ENCODE results near the gene ROBO3. TPM values are rescaled to one million over a fixed set of nuclear protein-coding genes. Genes with fewer than 3 reads are reported as not detected.

ROBO3 gene
- total and polyA plus RNA-seq, 5 donors from 2014 or later, result 0.34 to 4.6 (median 2.1) TPM

DNA sequence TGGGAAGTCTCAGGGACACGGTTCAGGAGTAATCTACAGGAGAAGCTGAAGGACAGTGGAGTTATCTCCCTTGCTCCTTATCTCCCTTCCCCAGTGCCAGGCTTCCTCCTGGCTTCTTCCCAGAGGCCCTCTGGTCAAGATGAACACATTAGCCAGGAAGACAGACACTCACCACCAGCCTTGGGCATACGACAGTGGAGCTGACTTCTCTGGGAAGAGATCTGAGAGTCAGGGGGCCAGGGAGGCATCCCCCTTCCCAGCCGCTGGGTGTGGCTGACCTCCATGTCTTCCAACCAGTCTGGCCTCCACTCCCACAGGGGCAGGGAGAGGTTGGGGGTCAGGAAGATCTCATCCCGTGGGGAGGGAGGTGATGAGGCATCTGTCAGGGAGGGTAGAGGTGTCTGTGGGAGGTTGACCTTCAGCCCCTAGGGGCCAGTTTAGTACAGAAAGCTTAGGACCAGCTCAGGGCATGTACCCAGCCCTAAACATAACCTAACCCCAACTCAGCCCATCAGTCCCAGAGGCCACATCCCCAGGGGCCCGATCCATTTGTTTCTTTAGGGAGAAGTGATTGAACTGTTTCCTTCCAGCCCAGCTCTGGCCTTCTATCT is 19.7 kb downstream of the ROBO3 start:
- Histone ChIP-seq H3K4me1 (ENCODE audit: control insufficient read depth, insufficient read depth, low read length, poor library complexity, severe bottlenecking) (no peaks in the 10 kb centered on the region), H3K4me3 (ENCODE audit: low read depth, low read length) (no peak overlapping the region), H3K27me3 (ENCODE audit: control insufficient read depth, insufficient read depth, low read length) (no peaks in the 10 kb centered on the region), H3K9me3 (ENCODE audit: control insufficient read depth in 2 of 2, low read length in 2 of 2) (no peaks in the 10 kb centered on the region), H3K27ac (ENCODE audit: insufficient read depth, low read length, poor library complexity, severe bottlenecking) (no peak overlapping the region), H3K36me3 (ENCODE audit: control insufficient read depth, insufficient read depth, low read length) (no peaks in the 10 kb centered on the region)
- peaks cover 11% of the 10 kb centered on the region for H3K27me3 Mint-ChIP-seq
- DNase-seq (no peak), ATAC-seq (ENCODE audit: low read depth in 2 of 2) (no peak)
- H3K4me3 Mint-ChIP-seq, result no peak overlapping the region
- no peak overlapping the region for H3K27ac Mint-ChIP-seq
- H3K4me1 Mint-ChIP-seq, result peaks cover 0 to 5% (median 0%) of the 10 kb centered on the region in 4 donors
- H3K36me3 Mint-ChIP-seq, result no peaks in the 10 kb centered on the region
- H3K9me3 Mint-ChIP-seq, result peaks cover 0 to 2% (median 0%) of the 10 kb centered on the region in 7 donors

DNA sequence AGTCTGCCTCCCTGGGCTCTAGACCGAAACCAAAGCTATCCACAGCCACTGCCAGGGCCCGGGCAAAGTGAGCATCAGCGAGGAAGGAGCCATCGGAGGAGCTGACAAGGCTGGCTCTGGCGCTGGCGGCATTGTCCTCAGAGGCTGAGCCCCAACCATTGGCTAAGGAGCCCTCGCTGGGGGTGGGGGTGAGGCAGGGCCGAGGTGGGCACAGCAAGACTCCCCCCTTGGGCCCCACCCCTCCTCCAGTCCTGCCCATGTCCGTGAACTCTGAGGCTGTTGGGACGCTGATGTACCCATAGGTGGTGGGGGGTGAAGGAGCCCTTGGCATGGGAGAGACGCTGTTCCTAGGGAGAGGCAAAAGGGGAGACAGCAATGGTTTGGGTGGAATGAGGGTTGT is 21.2 kb downstream of the ROBO3 start:
- Histone ChIP-seq H3K4me1 (ENCODE audit: control insufficient read depth, insufficient read depth, low read length, poor library complexity, severe bottlenecking) (no peaks in the 10 kb centered on the region), H3K27ac (ENCODE audit: insufficient read depth, low read length, poor library complexity, severe bottlenecking) (no peak overlapping the region), H3K4me3 (ENCODE audit: low read depth, low read length) (no peak overlapping the region), H3K36me3 (ENCODE audit: control insufficient read depth, insufficient read depth, low read length) (no peaks in the 10 kb centered on the region), H3K27me3 (ENCODE audit: control insufficient read depth, insufficient read depth, low read length) (no peaks in the 10 kb centered on the region), H3K9me3 (ENCODE audit: control insufficient read depth in 2 of 2, low read length in 2 of 2) (no peaks in the 10 kb centered on the region)
- peaks cover 0 to 2% (median 0%) of the 10 kb centered on the region in 7 donors for H3K9me3 Mint-ChIP-seq
- H3K4me3 Mint-ChIP-seq, result no peak overlapping the region
- no peak for ATAC-seq (ENCODE audit: low read depth in 2 of 2)
- H3K27me3 Mint-ChIP-seq, result peaks cover 11% of the 10 kb centered on the region
- DNase-seq, result no peak
- peaks cover 0 to 5% (median 0%) of the 10 kb centered on the region in 4 donors for H3K4me1 Mint-ChIP-seq
- no peak overlapping the region for H3K27ac Mint-ChIP-seq
- H3K36me3 Mint-ChIP-seq, result no peaks in the 10 kb centered on the region

DNA sequence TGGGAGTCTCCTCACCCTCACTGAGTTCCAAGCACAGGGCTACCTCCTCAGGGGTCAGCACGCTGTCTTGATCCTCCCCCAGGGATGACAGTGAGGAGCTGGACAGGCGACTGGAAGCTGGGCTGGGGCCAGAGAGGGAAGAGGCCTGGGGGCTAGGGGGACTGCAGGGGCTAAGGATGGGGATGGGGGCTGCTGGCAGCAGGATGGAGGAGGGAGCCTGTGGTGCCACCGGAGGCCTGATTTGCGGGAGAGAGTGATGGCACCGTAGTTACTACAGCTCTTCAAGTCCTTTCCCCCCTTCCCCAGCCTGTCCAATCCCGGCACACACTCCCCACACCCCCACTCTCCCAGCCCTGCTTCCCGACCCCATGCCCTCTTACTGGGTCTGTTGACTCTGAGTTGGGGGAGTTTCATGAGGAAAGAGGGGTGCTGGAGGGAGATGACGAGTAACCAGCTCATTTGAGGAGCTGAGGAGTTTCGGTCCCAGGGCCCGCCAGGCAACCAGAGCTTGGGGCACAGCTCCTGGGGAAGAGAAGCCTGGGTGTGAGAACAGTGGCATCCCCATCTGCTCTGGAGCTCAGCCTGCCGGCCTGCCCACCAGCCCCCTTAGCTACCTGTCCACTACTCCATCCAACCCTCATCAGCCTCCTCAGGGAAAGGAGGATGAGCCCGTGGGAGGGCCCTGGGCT is 21.9 kb downstream of the ROBO3 start:
- Histone ChIP-seq H3K9me3 (ENCODE audit: control insufficient read depth in 2 of 2, low read length in 2 of 2) (no peaks in the 10 kb centered on the region), H3K27ac (ENCODE audit: insufficient read depth, low read length, poor library complexity, severe bottlenecking) (no peak overlapping the region), H3K4me3 (ENCODE audit: low read depth, low read length) (no peak overlapping the region), H3K27me3 (ENCODE audit: control insufficient read depth, insufficient read depth, low read length) (no peaks in the 10 kb centered on the region), H3K36me3 (ENCODE audit: control insufficient read depth, insufficient read depth, low read length) (no peaks in the 10 kb centered on the region), H3K4me1 (ENCODE audit: control insufficient read depth, insufficient read depth, low read length, poor library complexity, severe bottlenecking) (no peaks in the 10 kb centered on the region)
- peaks cover 11% of the 10 kb centered on the region for H3K27me3 Mint-ChIP-seq
- H3K9me3 Mint-ChIP-seq, result peaks cover 0 to 2% (median 0%) of the 10 kb centered on the region in 7 donors
- no peak for DNase-seq
- H3K27ac Mint-ChIP-seq, result no peak overlapping the region
- peaks cover 0 to 5% (median 0%) of the 10 kb centered on the region in 4 donors for H3K4me1 Mint-ChIP-seq
- H3K36me3 Mint-ChIP-seq, result no peaks in the 10 kb centered on the region
- no peak for ATAC-seq (ENCODE audit: low read depth in 2 of 2)
- no peak overlapping the region for H3K4me3 Mint-ChIP-seq

DNA sequence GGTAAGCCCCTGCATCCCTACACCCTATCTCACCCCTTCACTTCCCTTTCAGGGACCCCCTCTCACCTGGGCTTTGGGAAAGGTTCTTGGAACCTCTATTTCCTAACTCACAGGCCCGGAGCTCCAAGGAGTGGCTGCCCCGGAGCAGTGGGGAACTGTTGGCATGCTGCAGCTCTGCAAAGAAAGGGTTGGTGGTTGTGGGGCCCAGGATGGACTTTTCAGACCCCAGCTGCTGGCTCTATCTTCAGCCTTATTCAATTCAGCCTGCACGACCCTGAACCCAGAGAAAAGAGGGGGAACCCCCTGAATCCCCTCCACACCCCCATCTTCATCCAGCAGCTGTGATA is 22.4 kb downstream of the ROBO3 start:
- Histone ChIP-seq H3K36me3 (ENCODE audit: control insufficient read depth, insufficient read depth, low read length) (no peaks in the 10 kb centered on the region), H3K27me3 (ENCODE audit: control insufficient read depth, insufficient read depth, low read length) (no peaks in the 10 kb centered on the region), H3K27ac (ENCODE audit: insufficient read depth, low read length, poor library complexity, severe bottlenecking) (no peak overlapping the region), H3K4me3 (ENCODE audit: low read depth, low read length) (no peak overlapping the region), H3K4me1 (ENCODE audit: control insufficient read depth, insufficient read depth, low read length, poor library complexity, severe bottlenecking) (no peaks in the 10 kb centered on the region), H3K9me3 (ENCODE audit: control insufficient read depth in 2 of 2, low read length in 2 of 2) (no peaks in the 10 kb centered on the region)
- Mint-ChIP-seq H3K4me1 (peaks cover 0 to 5% (median 0%) of the 10 kb centered on the region in 4 donors), H3K27ac (no peak overlapping the region), H3K27me3 (peaks cover 11% of the 10 kb centered on the region), H3K36me3 (no peaks in the 10 kb centered on the region), H3K9me3 (peaks cover 0 to 2% (median 0%) of the 10 kb centered on the region in 7 donors), H3K4me3 (no peak overlapping the region)
- DNase-seq, result no peak
- no peak for ATAC-seq (ENCODE audit: low read depth in 2 of 2)

DNA sequence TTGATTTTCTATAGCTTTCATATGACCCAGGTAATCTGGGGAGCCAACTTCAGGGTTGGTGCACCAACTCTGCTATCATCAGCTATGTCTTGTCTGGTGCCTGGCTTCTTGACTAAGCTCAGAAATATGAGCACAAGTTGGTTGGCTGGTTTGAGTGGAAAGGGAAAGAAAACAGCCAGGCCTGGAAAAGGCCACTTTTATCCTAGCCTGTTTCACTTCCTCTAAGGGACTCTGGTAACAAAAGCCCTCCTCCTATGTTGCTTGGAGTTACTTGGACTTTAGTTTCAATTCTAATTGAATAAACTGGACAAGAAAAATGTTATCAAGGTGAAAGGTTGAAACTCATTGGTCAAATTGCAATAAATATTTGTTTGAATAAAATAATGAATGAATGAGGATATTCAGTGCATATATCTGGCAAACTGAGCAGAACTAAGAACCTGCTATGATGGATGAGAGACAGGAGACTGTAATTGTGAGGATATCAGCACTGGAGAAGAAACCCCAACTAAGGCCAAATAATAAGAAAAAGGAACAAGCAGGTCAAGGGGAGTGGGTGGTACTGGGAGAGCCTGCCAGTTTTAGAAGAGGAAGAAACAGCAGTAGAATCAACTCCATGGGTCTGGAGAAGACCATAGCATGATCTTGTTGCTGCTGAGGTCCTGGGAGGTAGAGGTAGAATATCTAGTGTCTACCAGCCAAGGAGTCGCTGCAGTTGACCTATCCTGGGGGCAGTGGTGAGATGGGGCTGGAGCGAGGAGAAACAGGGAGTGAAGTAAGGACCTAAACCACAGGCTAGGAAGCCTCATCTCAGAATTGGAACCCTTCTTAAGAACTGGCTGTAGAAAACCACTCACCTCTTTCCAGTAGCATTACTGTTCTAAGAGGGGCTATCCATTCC is 24.2 kb downstream of the ROBO3 start:
- H3K4me3 ChIP-seq (ENCODE audit: low read depth, low read length), result no peak overlapping the region
- H3K27ac ChIP-seq (ENCODE audit: insufficient read depth, low read length, poor library complexity, severe bottlenecking), result no peak overlapping the region
- no peaks in the 10 kb centered on the region for H3K27me3 ChIP-seq (ENCODE audit: control insufficient read depth, insufficient read depth, low read length)
- Mint-ChIP-seq H3K36me3 (no peaks in the 10 kb centered on the region), H3K4me1 (peaks cover 0 to 5% (median 2%) of the 10 kb centered on the region in 4 donors), H3K27ac (peak overlapping the region in 1 of 3 donors; percentile 66), H3K4me3 (no peak overlapping the region), H3K27me3 (peaks cover 7% of the 10 kb centered on the region), H3K9me3 (peaks cover 0 to 2% (median 0%) of the 10 kb centered on the region in 7 donors)
- ATAC-seq (ENCODE audit: low read depth in 2 of 2), result no peak
- H3K9me3 ChIP-seq (ENCODE audit: control insufficient read depth in 2 of 2, low read length in 2 of 2), result no peaks in the 10 kb centered on the region
- no peaks in the 10 kb centered on the region for H3K4me1 ChIP-seq (ENCODE audit: control insufficient read depth, insufficient read depth, low read length, poor library complexity, severe bottlenecking)
- no peak for DNase-seq
- H3K36me3 ChIP-seq (ENCODE audit: control insufficient read depth, insufficient read depth, low read length), result no peaks in the 10 kb centered on the region

DNA sequence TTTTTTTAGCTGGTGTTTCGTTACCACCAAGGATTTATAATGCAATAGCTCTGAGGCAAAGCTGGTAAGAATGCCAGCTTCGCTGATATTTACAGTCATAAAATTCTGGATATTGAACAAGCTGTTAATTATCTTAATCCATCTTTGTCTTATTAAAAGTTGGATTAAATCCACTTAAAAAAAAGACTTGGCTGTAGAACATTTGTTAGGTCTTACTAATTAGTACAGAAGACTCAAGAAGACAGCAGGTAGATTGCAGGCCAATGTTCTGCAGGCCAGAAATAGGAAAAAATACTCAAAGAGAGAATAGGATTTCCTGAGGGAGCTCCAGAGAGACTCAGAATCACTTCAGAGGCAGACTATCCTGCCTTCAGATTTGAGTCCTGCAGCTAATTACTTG is 24.9 kb downstream of the ROBO3 start:
- ATAC-seq (ENCODE audit: low read depth in 2 of 2), result no peak
- H3K27me3 Mint-ChIP-seq, result peaks cover 7% of the 10 kb centered on the region
- H3K4me1 Mint-ChIP-seq, result peaks cover 0 to 5% (median 2%) of the 10 kb centered on the region in 4 donors

DNA sequence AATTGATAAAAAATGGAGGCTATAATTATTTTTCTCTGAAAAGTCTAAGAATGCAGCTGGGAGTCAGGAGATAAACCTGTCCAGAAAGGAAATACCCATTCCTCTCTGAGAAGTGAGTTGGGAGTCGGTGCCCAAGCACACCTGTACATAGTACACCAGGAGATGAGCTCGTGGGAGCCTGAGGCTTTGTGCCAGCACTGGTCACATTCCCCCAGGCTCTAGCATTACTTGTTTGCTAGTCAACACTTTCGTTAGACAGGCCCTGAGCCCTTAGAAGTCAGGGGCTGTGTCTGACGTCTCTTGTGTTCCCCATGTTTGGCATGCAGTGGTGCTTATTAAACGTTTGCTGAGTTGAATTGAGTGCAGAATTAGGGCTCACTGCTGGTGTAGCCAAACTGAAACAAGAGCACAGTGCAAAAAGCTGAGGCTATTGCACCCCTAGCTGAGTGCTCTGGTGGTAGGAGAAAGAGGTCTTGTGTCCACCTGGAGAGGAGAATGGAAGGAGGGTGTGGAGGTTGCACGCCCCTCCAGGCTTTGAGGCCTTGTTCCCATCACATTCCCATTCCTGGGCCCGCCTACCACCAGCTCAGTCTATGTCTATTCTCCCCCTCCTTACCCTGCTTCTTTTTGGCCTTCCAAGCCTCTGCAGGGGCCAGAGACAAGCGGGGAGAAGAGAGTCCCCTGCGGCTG is 25.6 kb downstream of the ROBO3 start:
- no peaks in the 10 kb centered on the region for H3K36me3 Mint-ChIP-seq

More for the DNA sequence above, 24.9 kb downstream of the ROBO3 start:
- DNase-seq, result no peak
- Histone ChIP-seq H3K4me3 (ENCODE audit: low read depth, low read length) (no peak overlapping the region), H3K4me1 (ENCODE audit: control insufficient read depth, insufficient read depth, low read length, poor library complexity, severe bottlenecking) (no peaks in the 10 kb centered on the region), H3K27ac (ENCODE audit: insufficient read depth, low read length, poor library complexity, severe bottlenecking) (no peak overlapping the region), H3K9me3 (ENCODE audit: control insufficient read depth in 2 of 2, low read length in 2 of 2) (no peaks in the 10 kb centered on the region), H3K36me3 (ENCODE audit: control insufficient read depth, insufficient read depth, low read length) (no peaks in the 10 kb centered on the region), H3K27me3 (ENCODE audit: control insufficient read depth, insufficient read depth, low read length) (no peaks in the 10 kb centered on the region)
- H3K36me3 Mint-ChIP-seq, result no peaks in the 10 kb centered on the region
- peaks cover 0 to 2% (median 0%) of the 10 kb centered on the region in 7 donors for H3K9me3 Mint-ChIP-seq
- no peak overlapping the region for H3K4me3 Mint-ChIP-seq
- H3K27ac Mint-ChIP-seq, result no peak overlapping the region

More for the DNA sequence above, 25.6 kb downstream of the ROBO3 start:
- Histone ChIP-seq H3K27ac (ENCODE audit: insufficient read depth, low read length, poor library complexity, severe bottlenecking) (no peak overlapping the region), H3K27me3 (ENCODE audit: control insufficient read depth, insufficient read depth, low read length) (no peaks in the 10 kb centered on the region), H3K4me3 (ENCODE audit: low read depth, low read length) (no peak overlapping the region), H3K36me3 (ENCODE audit: control insufficient read depth, insufficient read depth, low read length) (no peaks in the 10 kb centered on the region), H3K9me3 (ENCODE audit: control insufficient read depth in 2 of 2, low read length in 2 of 2) (no peaks in the 10 kb centered on the region), H3K4me1 (ENCODE audit: control insufficient read depth, insufficient read depth, low read length, poor library complexity, severe bottlenecking) (no peaks in the 10 kb centered on the region)
- ATAC-seq (ENCODE audit: low read depth in 2 of 2) (no peak), DNase-seq (no peak)
- Mint-ChIP-seq H3K4me3 (no peak overlapping the region), H3K27me3 (peaks cover 7% of the 10 kb centered on the region), H3K4me1 (peaks cover 0 to 5% (median 2%) of the 10 kb centered on the region in 4 donors), H3K9me3 (no peaks in the 10 kb centered on the region), H3K27ac (no peak overlapping the region)
